A549 treated with CpdA at 1 μM for 4 hours (cell line): ENCODE data around the gene FAH. TPM values are rescaled to one million over a fixed set of nuclear protein-coding genes. Genes with fewer than 3 reads are reported as not detected.

Experiments used
- total RNA-seq: library from RNA; stranded (reverse); fragments of 200-300 nt; extraction: Qiagen RNA extraction; gene quantifications from 5 replicates; pipeline ENCODE4 v1.2.3, GENCODE V29; 2022; ENCODE audit warnings: low read depth

The FAH gene
- 34.1 to 37.2 TPM (median 35.9 TPM) in 5 replicates for total RNA-seq

DNA sequence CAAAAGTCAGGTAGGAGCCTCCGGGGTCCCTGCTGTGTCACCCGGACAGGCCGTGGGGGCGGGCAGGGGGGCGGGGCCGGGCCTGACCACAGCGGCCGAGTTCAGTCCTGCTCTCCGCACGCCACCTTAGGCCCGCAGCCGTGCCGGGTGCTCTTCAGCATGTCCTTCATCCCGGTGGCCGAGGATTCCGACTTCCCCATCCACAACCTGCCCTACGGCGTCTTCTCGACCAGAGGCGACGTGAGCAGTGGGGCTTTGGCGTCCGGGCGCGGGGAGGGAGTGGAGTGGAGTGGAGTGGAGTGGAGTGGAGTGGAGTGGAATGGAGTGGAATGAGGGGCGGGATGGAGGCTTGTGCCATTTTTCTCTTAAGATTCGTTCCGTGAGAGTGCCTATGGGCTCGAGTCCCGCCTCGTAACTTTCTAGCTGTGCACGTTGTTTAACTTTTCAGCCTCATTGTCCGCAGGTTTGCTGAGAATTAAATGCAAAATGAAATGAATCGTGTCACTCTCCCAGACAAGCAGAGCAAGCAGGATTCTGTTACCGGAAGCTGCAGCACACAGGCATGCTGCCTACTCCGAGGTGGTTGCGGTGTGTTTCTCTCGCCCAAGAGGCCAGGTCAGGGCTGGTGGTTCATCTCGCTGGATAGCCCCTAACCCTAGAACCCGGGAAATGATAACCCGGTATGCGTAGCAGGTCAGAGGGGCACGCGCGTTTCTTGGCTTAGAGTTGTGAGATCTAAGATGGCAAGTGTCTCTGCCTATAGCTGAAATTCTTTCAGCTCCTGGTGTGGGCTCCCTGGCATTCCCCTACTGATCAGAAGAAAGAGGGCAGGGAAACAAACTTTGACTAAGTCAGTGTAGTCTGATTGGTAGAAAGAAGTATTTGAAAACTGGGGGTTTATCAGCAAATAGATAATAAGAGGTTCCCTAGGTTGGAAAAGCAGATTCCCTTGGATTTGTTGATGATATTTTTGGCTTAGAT, at the start of gene FAH:
Gene FAH (plus strand): TSS at position 104 of the 981 bp plus-strand sequence. CDS start 56 bp downstream, at position 160.

Other genes with a start within 250 kb of the FAH start
- gene BCL2A1, start 181.8 kb upstream of the FAH start, total RNA-seq: 16.8 to 25.4 TPM (median 19.7 TPM) in 5 replicates
- 108 to 130 TPM (median 112 TPM) in 5 replicates for gene ZFAND6, start 93.3 kb upstream of the FAH start, total RNA-seq
- 0.01 TPM in 1 of 5 replicates, not detected in the others for gene CTXND1, start 99.2 kb downstream of the FAH start, total RNA-seq